NOMO-1 (cell line): Measurements from ENCODE around the gene NAV1.

ENCODE experiments used
- DNase-seq, 2 experiments: peaks; one replicate each; lab custom pipeline; 2025; ENCODE audit not compliant: unreplicated experiment in 2 of 2; lab: John Stamatoyannopoulos, UW

The NAV1 gene

GRCh38 chr1:201525193-201525778 is 13.6 kb upstream of the NAV1 start:
- no peak for DNase-seq

- no peak for DNase-seq
These were observed 11.0 kb upstream of the NAV1 start for GRCh38 chr1:201527879-201528278.

- DNase-seq: no peak
These were observed 10.2 kb upstream of the NAV1 start for GRCh38 chr1:201528631-201529252.

- peak; percentile 38 to 40 for DNase-seq
These were observed 8.0 kb upstream of the NAV1 start for GRCh38 chr1:201530741-201531531.

- DNase-seq: no peak
These were observed 7.1 kb upstream of the NAV1 start for GRCh38 chr1:201531551-201532425.

GRCh38 chr1:201533836-201534235 is 5.1 kb upstream of the NAV1 start:
- DNase-seq: no peak

GRCh38 chr1:201535046-201535918 is 3.6 kb upstream of the NAV1 start:
- DNase-seq: peak; percentile 13 to 58

- DNase-seq: no peak
These were observed 3.0 kb upstream of the NAV1 start for GRCh38 chr1:201535919-201536245.

GRCh38 chr1:201536558-201536957 is 2.4 kb upstream of the NAV1 start:
- DNase-seq: no peak

- no peak for DNase-seq
These were observed 1.9 kb upstream of the NAV1 start for GRCh38 chr1:201537028-201537427.

GRCh38 chr1:201537467-201537866 is 1.5 kb upstream of the NAV1 start:
- DNase-seq: no peak

GRCh38 chr1:201537891-201538611 is 876 bp upstream of the NAV1 start:
- no peak for DNase-seq

GRCh38 chr1:201539561-201540431 is 869 bp downstream of the NAV1 start:
- DNase-seq: no peak

- no peak for DNase-seq
These were observed 2.2 kb downstream of the NAV1 start for GRCh38 chr1:201540846-201541735.

- peak in 1 of 2 experiments; percentile 14 for DNase-seq
These were observed 3.5 kb downstream of the NAV1 start for GRCh38 chr1:201542309-201543035.

GRCh38 chr1:201543871-201544642 is 5.1 kb downstream of the NAV1 start:
- peak in 1 of 2 experiments; percentile 32 for DNase-seq
